Measurements from ENCODE around the gene GPR6. TPM values are rescaled to one million over a fixed set of nuclear protein-coding genes. Genes with fewer than 3 reads are reported as not detected.

GPR6 gene
- polyA plus RNA-seq, 3 donors: not detected

DNA sequence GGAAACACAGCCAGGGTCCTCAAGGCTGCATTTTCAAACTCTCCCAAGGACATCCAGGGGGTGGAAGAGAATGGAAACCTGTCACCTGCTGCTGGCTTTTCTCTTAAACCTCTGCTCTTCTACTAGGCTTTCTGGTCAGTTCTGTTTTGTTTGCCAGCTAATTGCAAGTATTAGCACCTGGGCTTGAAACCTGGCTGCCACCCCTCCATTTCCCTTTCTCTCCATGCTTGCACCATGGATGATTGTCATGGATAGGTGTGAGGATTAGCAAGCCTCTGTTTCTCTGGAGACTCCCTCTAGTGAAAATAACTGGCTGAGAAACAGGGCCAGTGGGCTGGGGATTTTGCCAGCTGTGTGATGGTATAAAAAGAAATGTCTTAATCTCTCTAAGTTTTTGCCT is 33.0 kb upstream of the GPR6 start:
- no peak overlapping the region for H3K9ac ChIP-seq (ENCODE audit: insufficient read depth, low read length, poor library complexity, severe bottlenecking)
- DNase-seq: no peak
- H3K27ac ChIP-seq (ENCODE audit: low read depth in 1 of 2, low read length in 2 of 2): no peak overlapping the region
- H3K27me3 ChIP-seq (ENCODE audit: control insufficient read depth in 2 of 2, insufficient read depth in 2 of 2, low read length in 2 of 2): no peaks in the 10 kb centered on the region
- H3K27ac Mint-ChIP-seq: no peak overlapping the region
- H3K36me3 ChIP-seq (replicated peaks in 1 of 2; ENCODE audit: control insufficient read depth in 1 of 2, insufficient read depth in 2 of 2, low read length in 2 of 2): no peaks in the 10 kb centered on the region
- no peaks in the 10 kb centered on the region for H4K20me1 ChIP-seq (ENCODE audit: insufficient read depth, low read length)
- H3K4me1 Mint-ChIP-seq: no peaks in the 10 kb centered on the region
- no peak overlapping the region for H3K4me2 ChIP-seq (replicated peaks; ENCODE audit: extremely low read depth, low read length, poor library complexity, severe bottlenecking)
- H3K4me1 ChIP-seq (ENCODE audit: control insufficient read depth in 1 of 2, insufficient read depth in 2 of 2, low read length in 2 of 2): no peaks in the 10 kb centered on the region
- peaks cover 12 to 19% (median 13%) of the 10 kb centered on the region in 3 donors for H3K27me3 Mint-ChIP-seq (ENCODE audit: low read depth in 3 of 3)
- intact Hi-C loops (cut with micrococcal nuclease): no loop called here
- no peak overlapping the region for H2AFZ ChIP-seq (ENCODE audit: insufficient read depth, low read depth, low read length, poor library complexity, severe bottlenecking)
- no peaks in the 10 kb centered on the region for H3K36me3 Mint-ChIP-seq
- no peak for TF ChIP-seq CTCF (IDR thresholded peaks at IDR 0.05)
- H3K9me3 Mint-ChIP-seq: peaks cover 0 to 5% (median 0%) of the 10 kb centered on the region in 7 donors
- no peaks in the 10 kb centered on the region for H3K9me3 ChIP-seq (replicated peaks in 1 of 2; ENCODE audit: control insufficient read depth in 1 of 2, insufficient read depth in 1 of 2, low read length in 2 of 2)
- H3K4me3 ChIP-seq (replicated peaks in 1 of 3; ENCODE audit: low read depth in 2 of 3, low read length in 3 of 3): no peak overlapping the region
- H3K4me3 Mint-ChIP-seq: no peak overlapping the region
- H3K79me2 ChIP-seq (ENCODE audit: insufficient read depth, low read length): no peaks in the 10 kb centered on the region

DNA sequence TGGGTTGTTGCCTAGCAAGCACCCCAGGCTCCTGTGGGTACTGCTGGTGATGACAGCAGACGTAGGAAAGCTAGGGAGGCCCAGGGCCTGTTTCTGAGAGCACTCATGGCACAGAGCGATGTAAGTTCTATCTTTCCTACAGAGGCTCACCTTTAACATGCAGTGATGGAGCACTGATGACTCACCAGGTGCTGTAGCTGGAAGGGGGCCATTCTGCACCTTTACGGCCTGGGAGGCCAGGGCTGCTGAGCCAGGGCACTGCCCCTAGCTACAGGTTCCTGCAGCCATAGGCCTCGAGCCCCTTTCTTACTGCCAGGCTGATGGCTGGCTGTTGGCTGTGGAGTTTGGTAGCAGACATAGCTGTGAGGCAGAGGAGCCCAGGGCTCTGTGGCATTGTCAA is 31.1 kb upstream of the GPR6 start:
- TF ChIP-seq CTCF (IDR thresholded peaks at IDR 0.05): no peak
- Histone ChIP-seq H3K79me2 (ENCODE audit: insufficient read depth, low read length) (no peaks in the 10 kb centered on the region), H3K9ac (ENCODE audit: insufficient read depth, low read length, poor library complexity, severe bottlenecking) (no peak overlapping the region), H2AFZ (ENCODE audit: insufficient read depth, low read depth, low read length, poor library complexity, severe bottlenecking) (no peak overlapping the region), H4K20me1 (ENCODE audit: insufficient read depth, low read length) (no peaks in the 10 kb centered on the region), H3K4me2 (replicated peaks; ENCODE audit: extremely low read depth, low read length, poor library complexity, severe bottlenecking) (no peak overlapping the region), H3K27ac (ENCODE audit: low read depth in 1 of 2, low read length in 2 of 2) (no peak overlapping the region), H3K36me3 (replicated peaks in 1 of 2; ENCODE audit: control insufficient read depth in 1 of 2, insufficient read depth in 2 of 2, low read length in 2 of 2) (no peaks in the 10 kb centered on the region), H3K9me3 (replicated peaks in 1 of 2; ENCODE audit: control insufficient read depth in 1 of 2, insufficient read depth in 1 of 2, low read length in 2 of 2) (no peaks in the 10 kb centered on the region), H3K4me3 (replicated peaks in 1 of 3; ENCODE audit: low read depth in 2 of 3, low read length in 3 of 3) (no peak overlapping the region), H3K4me1 (ENCODE audit: control insufficient read depth in 1 of 2, insufficient read depth in 2 of 2, low read length in 2 of 2) (no peaks in the 10 kb centered on the region), H3K27me3 (ENCODE audit: control insufficient read depth in 2 of 2, insufficient read depth in 2 of 2, low read length in 2 of 2) (no peaks in the 10 kb centered on the region)
- 90% methylated on average over 3 of the region's 4 CpGs for WGBS (ENCODE audit: insufficient coverage)
- intact Hi-C loops (cut with micrococcal nuclease): no loop called here
- Mint-ChIP-seq H3K9me3 (peaks cover 0 to 4% (median 0%) of the 10 kb centered on the region in 7 donors), H3K4me3 (no peak overlapping the region), H3K36me3 (no peaks in the 10 kb centered on the region), H3K27me3 (ENCODE audit: low read depth in 3 of 3) (peaks cover 8 to 10% (median 9%) of the 10 kb centered on the region in 3 donors), H3K4me1 (no peaks in the 10 kb centered on the region), H3K27ac (no peak overlapping the region)
- DNase-seq: no peak

Data from CD14-positive monocyte (primary cell).